Endodermal cell (in vitro differentiated cells): ENCODE measurements around the gene MSI1. TPM values are rescaled to one million over a fixed set of nuclear protein-coding genes. Genes with fewer than 3 reads are reported as not detected.

Source experiments
- DNase-seq: peaks from one replicate; pipeline ENCODE4 v3.0.0-alpha.2; 2017
- H3K27ac ChIP-seq: 2 replicates; pipeline ENCODE4 v1.5.1; 2013; ENCODE audit warnings: mild to moderate bottlenecking, low read depth, low read length, moderate library complexity
- H3K27me3 ChIP-seq: 2 replicates; pipeline ENCODE4 v1.6.1; 2013; ENCODE audit warnings: mild to moderate bottlenecking, low read length, moderate library complexity; ENCODE audit not compliant: insufficient read depth, control insufficient read depth, poor library complexity, severe bottlenecking
- H3K36me3 ChIP-seq: 2 replicates; pipeline ENCODE4 v1.7.0; 2013; ENCODE audit warnings: mild to moderate bottlenecking, low read length, moderate library complexity; ENCODE audit not compliant: control insufficient read depth, insufficient read depth
- H3K4me1 ChIP-seq: one replicate; pipeline ENCODE4 v1.7.0; 2013; ENCODE audit warnings: low read length; ENCODE audit not compliant: control insufficient read depth, insufficient read depth
- H3K4me3 ChIP-seq: 2 replicates; pipeline ENCODE4 v1.5.1; 2013; ENCODE audit warnings: mild to moderate bottlenecking, low read length, moderate library complexity
- H3K9ac ChIP-seq: 2 replicates; pipeline ENCODE4 v1.6.1; 2013; ENCODE audit warnings: mild to moderate bottlenecking, low read length, moderate library complexity; ENCODE audit not compliant: poor library complexity, severe bottlenecking; ENCODE audit errors: extremely low read depth
- H3K9me3 ChIP-seq: 2 replicates; pipeline ENCODE4 v1.6.1; 2013; ENCODE audit warnings: mild to moderate bottlenecking, low read length, moderate library complexity; ENCODE audit not compliant: control insufficient read depth
- H3K27ac Mint-ChIP-seq: 2 replicates; pipeline ENCODE4 v1.8.0; 2020; ENCODE audit warnings: mixed read lengths
- H3K27me3 Mint-ChIP-seq: 2 replicates; pipeline ENCODE4 v1.8.0; 2021; ENCODE audit warnings: mild to moderate bottlenecking, mixed read lengths; ENCODE audit not compliant: insufficient read depth
- H3K36me3 Mint-ChIP-seq: 2 replicates; pipeline ENCODE4 v1.8.0; 2020; ENCODE audit warnings: low read depth, mixed read lengths
- H3K4me1 Mint-ChIP-seq: 2 replicates; pipeline ENCODE4 v1.8.0; 2020; ENCODE audit warnings: mixed read lengths
- H3K4me3 Mint-ChIP-seq: 2 replicates; pipeline ENCODE4 v1.8.0; 2020; ENCODE audit warnings: mild to moderate bottlenecking, moderate library complexity, mixed read lengths
- H3K9me3 Mint-ChIP-seq: 2 replicates; pipeline ENCODE4 v1.8.0; 2020; ENCODE audit warnings: mild to moderate bottlenecking, mixed read lengths
- CTCF ChIP-seq: fragments of 200-600 bp; sonication (generic); conservative IDR thresholded peaks from 2 replicates; pipeline ENCODE4 v1.5.0; 2021; ENCODE audit warnings: antibody characterized with exemption, mild to moderate bottlenecking
- WGBS, 2 experiments: methylation state at CpG; one replicate each; pipeline versions ENCODE4 v1.1.5 to v1.1.7; 2013; ENCODE audit warnings: missing lambda C conversion rate in 2 of 2, mixed read lengths in 1 of 2; ENCODE audit not compliant: insufficient coverage in 1 of 2, insufficient read length in 1 of 2; 5-methylcytosine and 5-hydroxymethylcytosine counted together
- total RNA-seq, 2 donors: library from RNA; stranded (reverse); fragmentation: NEBNext Ultra II Directional in 1 of 2; extraction: Animal tissue kit (Norgen Biotek cat#: 25700) in 1 of 2; gene quantifications; 2 replicates in 1 of 2; 3 replicates in 1 of 2; pipeline ENCODE4 v1.2.1, GENCODE V29; 2021

Gene MSI1
- total RNA-seq, 2 donors from 2014 or later: 92.8 to 105 TPM

GRCh38 chr12:120357104-120357503 is 11.9 kb downstream of the MSI1 start:
- Mint-ChIP-seq H3K4me3 (no peak overlapping the region), H3K4me1 (peaks cover 21% of the 10 kb centered on the region), H3K27ac (peak overlapping the region; percentile 87), H3K36me3 (peaks cover 84% of the 10 kb centered on the region), H3K9me3 (no peaks in the 10 kb centered on the region), H3K27me3 (no peaks in the 10 kb centered on the region)
- Histone ChIP-seq H3K27me3 (no peaks in the 10 kb centered on the region), H3K27ac (peak overlapping the region; percentile 44), H3K4me3 (no peak overlapping the region), H3K36me3 (peaks cover 83% of the 10 kb centered on the region), H3K9me3 (no peaks in the 10 kb centered on the region), H3K4me1 (peaks cover 6% of the 10 kb centered on the region), H3K9ac (no peak overlapping the region)
- no peak for TF ChIP-seq CTCF
- WGBS, 2 experiments: 95 to 100% methylated on average over 2 to 5 of the region's 5 CpGs
- DNase-seq: no peak

GRCh38 chr12:120356567-120357030 is 12.4 kb downstream of the MSI1 start:
- Mint-ChIP-seq H3K4me3 (no peak overlapping the region), H3K4me1 (peaks cover 18% of the 10 kb centered on the region), H3K9me3 (no peaks in the 10 kb centered on the region), H3K27ac (peak overlapping the region; percentile 87), H3K27me3 (no peaks in the 10 kb centered on the region), H3K36me3 (peaks cover 85% of the 10 kb centered on the region)
- peaks cover 6% of the 10 kb centered on the region for H3K4me1 ChIP-seq
- peaks cover 83% of the 10 kb centered on the region for H3K36me3 ChIP-seq
- H3K4me3 ChIP-seq: no peak overlapping the region
- no peak overlapping the region for H3K9ac ChIP-seq
- H3K27me3 ChIP-seq: no peaks in the 10 kb centered on the region
- DNase-seq: peak; percentile 97
- H3K9me3 ChIP-seq: no peaks in the 10 kb centered on the region
- H3K27ac ChIP-seq: peak overlapping the region; percentile 44
- peak; percentile 93 for TF ChIP-seq CTCF
- WGBS, 2 experiments: 72 to 81% methylated on average over 11 to 13 of the region's 13 CpGs

GRCh38 chr12:120353556-120354317 is 15.2 kb downstream of the MSI1 start:
- H3K36me3 ChIP-seq: peaks cover 86% of the 10 kb centered on the region
- H3K4me1 ChIP-seq: no peaks in the 10 kb centered on the region
- H3K9ac ChIP-seq: no peak overlapping the region
- 97 to 100% methylated on average over 4 of the region's 4 CpGs for WGBS, 2 experiments
- no peaks in the 10 kb centered on the region for H3K9me3 ChIP-seq
- H3K27ac ChIP-seq: no peak overlapping the region
- TF ChIP-seq CTCF: no peak
- no peak for DNase-seq
- H3K9me3 Mint-ChIP-seq: no peaks in the 10 kb centered on the region
- H3K36me3 Mint-ChIP-seq: peaks cover 82% of the 10 kb centered on the region
- H3K27me3 Mint-ChIP-seq: no peaks in the 10 kb centered on the region
- H3K4me1 Mint-ChIP-seq: no peaks in the 10 kb centered on the region
- H3K4me3 Mint-ChIP-seq: no peak overlapping the region
- no peaks in the 10 kb centered on the region for H3K27me3 ChIP-seq
- no peak overlapping the region for H3K27ac Mint-ChIP-seq
- no peak overlapping the region for H3K4me3 ChIP-seq
